ENCODE data around the gene WDR70.
"Not testable (repeated sequence)": the region's sequence is repeated elsewhere in the genome, so short reads cannot be mapped to it uniquely, and the experiment has no call there.

WDR70 gene

DNA sequence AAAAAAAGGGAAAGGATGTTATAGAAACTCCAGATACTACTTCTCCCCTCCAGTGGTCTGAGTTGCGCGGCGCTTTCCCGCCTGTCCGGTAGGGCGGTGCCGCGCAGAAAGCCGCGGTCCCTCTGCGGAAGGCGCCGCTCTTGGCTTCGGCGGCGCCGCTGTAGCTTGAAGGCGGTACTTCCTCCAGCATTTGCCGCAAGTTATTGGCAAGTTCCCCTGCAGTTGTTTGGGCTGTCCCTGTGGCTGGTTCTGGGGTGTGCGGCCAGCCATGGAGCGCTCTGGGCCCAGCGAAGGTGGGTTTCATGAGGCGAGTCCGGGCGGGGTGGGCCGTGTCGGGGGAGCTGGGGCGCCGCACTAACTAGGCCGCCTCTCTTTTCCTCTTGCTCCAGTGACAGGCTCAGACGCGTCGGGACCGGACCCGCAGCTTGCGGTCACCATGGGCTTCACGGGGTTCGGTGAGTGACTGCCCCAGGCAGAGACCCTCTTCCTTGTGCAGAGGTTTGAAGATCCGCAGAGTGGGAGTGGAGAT, at the start of gene WDR70:
Gene WDR70, plus strand, starts transcription at position 219 of the 529 bp plus-strand sequence. Its CDS starts 50 bp downstream, at position 269.
- DNase-seq: peak; percentile 74

DNA sequence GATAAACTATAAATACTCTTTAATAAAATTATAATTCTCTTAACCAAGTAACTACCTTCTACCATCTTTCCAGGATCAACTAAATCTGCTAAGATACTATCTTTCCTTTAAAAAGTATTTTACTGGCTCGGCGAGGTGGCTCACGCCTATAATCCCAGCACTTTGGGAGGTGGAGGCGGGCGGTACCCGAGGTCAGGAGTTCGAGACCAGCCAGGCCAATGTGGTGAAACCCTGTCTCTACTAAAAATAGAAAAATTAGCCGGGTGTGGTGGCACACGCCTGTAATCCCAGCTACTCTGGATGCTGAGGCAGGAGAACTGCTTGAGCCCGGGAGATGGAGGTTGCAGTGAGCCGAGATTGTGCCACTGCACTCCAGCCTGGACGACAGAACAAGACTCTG, 44.4 kb upstream of the WDR70 start:
- DNase-seq: not testable (repeated sequence)

GRCh38 chr5:37342741-37343140, 36.4 kb upstream of the WDR70 start:
- DNase-seq: not testable (repeated sequence)

GRCh38 chr5:37355161-37355560, 24.0 kb upstream of the WDR70 start:
- no peak for DNase-seq

DNA sequence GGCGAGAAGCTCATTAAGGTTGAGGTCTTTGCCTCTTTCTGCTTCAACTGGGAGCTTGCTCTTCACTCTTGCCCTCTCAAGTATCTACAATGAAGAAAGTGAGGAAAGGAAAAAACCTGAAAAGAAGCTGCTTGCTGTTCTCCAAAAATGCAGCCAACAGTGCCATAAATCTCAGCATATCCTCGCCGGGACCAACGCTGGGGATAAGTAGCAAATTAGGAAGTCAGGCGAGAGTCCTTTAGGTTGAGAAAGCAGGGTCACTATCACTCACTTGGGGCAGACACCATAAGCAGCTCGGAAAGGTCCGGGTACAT, 8.6 kb upstream of the WDR70 start:
- no peak for DNase-seq

GRCh38 chr5:37370864-37371726, 8.0 kb upstream of the WDR70 start, which contains the start of gene NUP155:
Gene NUP155, minus strand, starts transcription at chr5:37371106. Its CDS starts 129 bp downstream, at chr5:37370977.
- DNase-seq: peak; percentile 92

- DNase-seq: no peak
Observed at GRCh38 chr5:37375091-37375490, 4.0 kb upstream of the WDR70 start.

DNA sequence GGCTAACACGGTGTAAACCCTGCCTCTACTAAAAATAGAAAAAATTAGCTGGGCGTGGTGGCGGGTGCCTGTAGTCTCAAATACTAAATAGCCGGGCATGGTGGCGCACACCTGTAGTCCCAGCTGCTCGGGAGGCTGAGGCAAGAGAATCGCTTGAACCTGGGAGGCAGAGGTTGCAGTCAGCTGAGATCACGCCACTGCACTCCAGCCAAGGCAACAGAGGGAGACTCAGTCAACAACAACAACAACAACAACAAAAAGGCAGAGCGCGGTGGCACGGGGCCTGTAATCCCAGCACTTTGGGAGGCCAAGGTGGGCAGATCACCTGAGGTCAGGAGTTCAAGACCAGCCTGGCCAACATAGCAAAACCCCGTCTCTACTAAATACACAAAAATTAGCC, 1.1 kb upstream of the WDR70 start:
- DNase-seq: not testable (repeated sequence)

DNA sequence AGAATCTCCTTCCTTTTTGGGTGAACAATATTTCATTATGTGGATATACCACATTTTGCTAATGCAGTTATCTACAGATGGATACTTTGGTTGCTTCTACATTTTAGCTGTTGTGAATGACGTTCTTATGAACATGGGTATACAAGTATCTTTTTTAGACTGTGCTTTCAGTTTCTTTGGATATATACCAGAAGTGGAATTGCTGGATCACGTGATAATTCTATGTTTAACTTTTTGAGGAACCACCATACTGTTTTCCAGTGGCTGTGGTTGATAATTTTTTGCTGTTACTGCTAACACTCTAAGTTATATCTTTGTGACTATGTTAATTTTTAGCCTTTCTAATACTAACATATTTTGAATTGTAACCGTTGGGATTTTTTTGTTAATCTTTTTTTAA, 12.5 kb downstream of the WDR70 start:
- no peak for DNase-seq

GRCh38 chr5:37396352-37396751, 17.2 kb downstream of the WDR70 start:
- no peak for DNase-seq

DNA sequence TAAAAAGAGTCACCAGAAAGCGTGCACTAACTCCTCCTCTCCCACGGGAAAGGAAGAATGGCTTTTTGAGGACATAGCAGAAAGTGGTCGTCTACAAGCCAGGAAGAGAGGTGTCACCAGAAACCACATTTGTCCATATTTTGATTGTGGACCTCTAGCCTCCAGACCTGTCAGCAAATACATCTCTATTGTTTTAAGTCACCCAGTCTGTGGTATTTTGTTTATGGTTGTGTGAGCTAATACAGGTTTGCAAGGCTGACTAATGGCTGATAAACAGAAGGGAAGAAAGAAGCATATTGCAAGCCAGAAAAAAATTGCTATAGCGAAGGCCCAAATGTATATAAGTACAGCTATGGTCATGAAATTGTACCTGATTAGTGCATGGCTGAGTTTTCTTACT, 21.4 kb downstream of the WDR70 start:
- no peak for DNase-seq

- no peak for DNase-seq
Observed at GRCh38 chr5:37412515-37412914, 33.4 kb downstream of the WDR70 start.

DNA sequence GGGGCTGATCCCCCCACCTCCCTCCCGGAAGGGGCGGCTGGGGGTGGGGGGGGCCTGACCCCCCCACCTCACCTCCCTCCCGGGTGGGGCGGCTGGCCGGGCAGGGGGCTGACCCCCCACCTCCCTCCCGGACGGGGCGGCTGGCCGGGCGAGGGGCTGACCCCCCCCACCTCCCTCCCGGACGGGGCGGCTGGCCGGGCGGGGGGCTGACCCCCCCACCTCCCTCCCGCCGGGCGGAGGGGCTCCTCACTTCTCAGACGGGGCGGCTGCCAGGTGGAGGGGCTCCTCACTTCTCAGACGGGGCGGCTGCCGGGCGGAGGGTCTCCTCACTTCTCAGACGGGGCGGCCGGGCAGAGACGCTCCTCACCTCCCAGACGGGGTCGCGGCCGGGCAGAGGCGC, 36.3 kb downstream of the WDR70 start:
- DNase-seq: not testable (repeated sequence)

- no peak for DNase-seq
Observed at GRCh38 chr5:37417347-37417746, 38.2 kb downstream of the WDR70 start.

DNA sequence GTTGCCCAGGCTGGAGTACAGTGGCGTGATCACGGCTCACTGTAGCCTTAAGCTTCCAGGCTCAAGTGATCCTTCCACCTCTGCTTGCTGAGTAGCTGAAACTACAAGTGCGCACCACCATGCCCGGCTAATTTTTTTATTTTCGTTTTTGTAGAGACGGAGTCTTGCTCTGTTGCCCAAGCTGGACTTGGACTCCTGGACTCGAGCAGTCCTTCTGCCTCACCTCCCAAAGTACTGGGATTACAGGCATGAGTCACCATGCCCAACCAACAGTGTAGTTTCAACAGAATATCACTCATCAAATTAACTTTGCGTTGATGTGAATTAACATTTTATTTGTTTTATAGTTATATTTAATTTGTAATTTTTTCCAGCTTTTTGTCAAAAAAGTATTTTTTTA, 45.3 kb downstream of the WDR70 start:
- DNase-seq: no peak

GRCh38 chr5:37428044-37428443, 48.9 kb downstream of the WDR70 start:
- no peak for DNase-seq

DNA sequence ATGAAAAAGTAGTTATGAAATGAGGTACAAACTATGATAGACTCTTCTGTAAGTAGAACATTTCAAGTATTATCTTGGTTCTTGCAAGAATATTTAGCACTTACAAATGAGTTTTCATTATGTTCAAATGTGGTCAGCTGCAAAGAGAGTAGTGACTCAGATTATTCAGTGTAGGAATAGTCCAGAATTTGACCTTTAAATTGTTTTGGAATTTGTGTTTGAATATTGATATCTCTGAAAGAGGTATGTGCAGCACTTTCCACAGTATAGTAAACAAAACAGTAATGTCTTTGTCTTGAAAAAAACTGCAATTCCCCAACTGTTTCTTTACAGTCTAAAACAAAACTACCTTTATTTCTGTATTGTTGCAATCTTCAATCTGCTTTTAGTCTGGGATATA, 56.1 kb downstream of the WDR70 start:
- DNase-seq: no peak

DNA sequence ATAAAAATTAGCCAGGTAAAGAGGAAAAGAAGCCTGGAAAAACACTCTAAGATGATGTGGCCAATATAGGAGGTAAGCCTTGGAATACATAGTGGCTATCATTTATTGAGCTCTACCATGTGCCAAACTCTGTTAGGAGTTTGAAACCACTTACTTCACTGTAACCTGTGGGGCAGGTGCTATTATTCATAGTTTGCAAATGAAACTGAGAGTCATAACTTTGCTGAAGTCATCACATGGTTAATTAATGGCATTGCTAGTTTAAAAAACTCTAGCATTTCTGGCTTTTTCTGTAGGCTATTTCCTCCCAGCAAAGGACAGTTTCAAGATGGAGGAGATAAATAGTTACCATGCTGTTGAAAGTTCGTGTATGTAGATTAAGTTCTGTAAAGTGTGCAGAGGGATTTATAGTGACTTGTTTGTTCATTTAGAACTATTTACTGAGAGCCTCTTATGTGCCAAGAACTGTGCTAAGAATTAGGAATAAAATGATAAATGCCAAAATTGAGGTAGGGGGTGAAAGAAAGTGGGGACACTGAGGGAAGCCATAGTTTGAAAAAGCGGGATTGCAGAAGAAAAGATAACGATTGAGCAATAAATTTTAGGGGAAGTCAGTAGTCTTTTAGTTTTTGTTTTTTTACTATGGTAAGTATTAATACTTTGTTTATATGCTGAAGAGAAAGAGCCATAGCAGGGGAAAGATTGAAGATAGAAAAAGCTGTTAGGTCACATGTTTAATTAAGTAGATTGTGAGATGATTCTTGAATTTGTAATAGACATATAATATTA, 57.2 kb downstream of the WDR70 start:
- DNase-seq: no peak

DNA sequence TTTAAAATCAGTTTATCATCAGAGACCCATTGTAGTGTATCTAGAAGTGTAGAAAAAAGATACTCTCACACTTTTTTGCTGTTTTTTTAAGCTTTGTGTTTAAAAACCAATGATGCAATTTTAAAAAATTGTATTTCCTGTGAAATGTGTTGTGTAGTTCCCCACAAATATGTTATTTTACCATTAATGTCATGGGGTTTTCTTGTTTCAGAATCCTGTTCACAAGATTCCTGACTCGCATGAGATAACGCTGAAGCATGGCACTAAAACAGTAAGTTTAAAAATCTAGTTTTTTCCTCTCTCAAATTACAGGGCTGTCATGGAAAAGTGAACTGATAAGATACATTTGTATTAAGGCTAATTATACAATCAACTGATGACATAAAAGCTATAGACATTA, 58.6 kb downstream of the WDR70 start:
- no peak for DNase-seq

DNA sequence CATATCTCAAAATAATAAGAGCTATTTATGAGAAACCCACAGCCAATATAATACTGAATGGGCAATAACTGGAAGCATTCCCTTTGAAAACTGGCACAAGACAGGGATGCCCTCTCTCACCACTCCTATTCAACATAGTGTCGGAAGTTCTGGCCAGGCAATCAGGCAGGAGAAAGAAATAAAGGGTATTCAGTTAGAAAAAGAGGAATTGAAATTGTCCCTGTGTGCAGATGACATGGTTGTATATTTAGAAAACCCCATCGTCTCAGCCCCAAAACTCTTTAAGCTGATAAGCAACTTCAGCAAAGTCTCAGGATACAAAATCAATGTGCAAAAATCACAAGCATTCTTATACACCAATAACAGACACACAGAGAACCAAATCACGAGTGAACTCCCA, 66.7 kb downstream of the WDR70 start:
- not testable (repeated sequence) for DNase-seq

DNA sequence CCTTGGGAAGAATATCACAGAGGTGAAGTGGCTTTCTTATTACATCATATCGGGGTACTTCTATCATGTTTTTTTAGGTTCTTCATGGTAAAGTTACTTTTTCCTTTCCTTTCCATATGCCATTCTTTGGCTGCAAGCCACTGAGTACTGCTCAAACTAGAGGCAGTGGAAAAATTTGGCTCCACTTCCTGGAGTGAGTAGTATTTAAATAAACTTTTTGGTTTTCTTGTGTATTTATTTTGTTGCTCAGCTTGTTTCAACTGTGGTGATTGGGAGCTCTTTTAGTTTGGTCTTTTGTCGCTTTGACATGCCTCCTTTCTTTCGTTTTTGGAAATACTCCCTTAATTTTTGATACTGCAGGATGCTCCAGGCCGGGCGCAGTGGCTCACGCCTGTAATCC, 69.8 kb downstream of the WDR70 start:
- no peak for DNase-seq

- DNase-seq: not testable (repeated sequence)
Observed at GRCh38 chr5:37451991-37452390, 72.9 kb downstream of the WDR70 start.

DNA sequence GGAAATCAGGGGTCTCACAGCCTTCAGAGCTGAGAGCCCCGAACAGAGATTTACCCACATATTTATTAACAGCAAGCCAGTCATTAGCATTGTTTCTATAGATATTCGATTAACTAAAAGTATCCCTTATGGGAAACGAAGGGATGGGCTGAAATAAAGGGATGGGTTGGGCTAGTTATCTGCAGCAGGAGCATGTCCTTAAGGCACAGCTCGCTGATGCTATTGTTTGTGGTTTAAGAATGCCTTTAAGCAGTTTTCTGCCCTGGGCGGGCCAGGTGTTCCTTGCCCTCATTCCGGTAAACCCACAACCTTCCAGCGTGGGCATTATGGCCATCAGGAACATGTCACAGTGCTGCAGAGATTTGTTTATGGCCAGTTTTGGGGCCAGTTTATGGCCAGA, 74.1 kb downstream of the WDR70 start:
- not testable (repeated sequence) for DNase-seq

Data from COR-L47 (cell line).